Epithelial cell of prostate (primary cell): ENCODE data around the gene RPL36AL.
"Not testable (repeated sequence)": the region's sequence is repeated elsewhere in the genome, so short reads cannot be mapped to it uniquely, and the experiment has no call there.

Source experiments
- DNase-seq: peaks from one replicate; pipeline ENCODE4 v3.0.0-alpha.2; 2011; ENCODE audit warnings: low read depth, low spot score
- H3K27ac ChIP-seq: fragments of 450-650 bp; 2 replicates; pipeline ENCODE4 v1.5.1; 2017; ENCODE audit warnings: mild to moderate bottlenecking

Gene RPL36AL

GRCh38 chr14:49621114-49621881 lies 872 bp upstream of the RPL36AL start:
- H3K27ac ChIP-seq, result peak overlapping the region; percentile 96
- no peak for DNase-seq

GRCh38 chr14:49619730-49620129 lies 696 bp downstream of the RPL36AL start:
- DNase-seq, result no peak
- peak overlapping the region; percentile 96 for H3K27ac ChIP-seq

- H3K27ac ChIP-seq, result peak overlapping the region; percentile 96
Observed at GRCh38 chr14:49619273-49619672, 1.2 kb downstream of the RPL36AL start.

GRCh38 chr14:49617852-49618519 lies 2.4 kb downstream of the RPL36AL start:
- H3K27ac ChIP-seq, result peak overlapping the region; percentile 96
- DNase-seq, result no peak

More at GRCh38 chr14:49619273-49619672, 1.2 kb downstream of the RPL36AL start:
- not testable (repeated sequence) for DNase-seq

- DNase-seq, result no peak
- no peak overlapping the region for H3K27ac ChIP-seq
Observed at GRCh38 chr14:49615776-49616175, 4.7 kb downstream of the RPL36AL start.

GRCh38 chr14:49614196-49614595 lies 6.2 kb downstream of the RPL36AL start:
- DNase-seq, result no peak
- H3K27ac ChIP-seq, result no peak overlapping the region

GRCh38 chr14:49612671-49613070 lies 7.8 kb downstream of the RPL36AL start:
- DNase-seq, result no peak
- no peak overlapping the region for H3K27ac ChIP-seq

- DNase-seq, result no peak
- H3K27ac ChIP-seq, result no peak overlapping the region
Observed at GRCh38 chr14:49612251-49612650, 8.2 kb downstream of the RPL36AL start.

GRCh38 chr14:49607583-49607982 lies 12.8 kb downstream of the RPL36AL start:
- H3K27ac ChIP-seq, result no peak overlapping the region
- DNase-seq, result no peak

- H3K27ac ChIP-seq, result peak within 1 kb of the TSS; percentile 94
- peak; percentile 39 for DNase-seq
Observed at GRCh38 chr14:49598485-49599300, 21.7 kb downstream of the RPL36AL start, which contains the start of gene LRR1. Gene LRR1, plus strand, starts transcription at chr14:49598940. Its CDS starts 81 bp downstream, at chr14:49599021.

GRCh38 chr14:49598189-49598484 lies 22.3 kb downstream of the RPL36AL start:
- DNase-seq, result no peak
- H3K27ac ChIP-seq, result peak overlapping the region; percentile 94

- H3K27ac ChIP-seq, result no peak overlapping the region
- no peak for DNase-seq
Observed at GRCh38 chr14:49594347-49595091, 25.9 kb downstream of the RPL36AL start.

- H3K27ac ChIP-seq, result no peak overlapping the region
- no peak for DNase-seq
Observed at GRCh38 chr14:49593016-49593415, 27.4 kb downstream of the RPL36AL start.

- no peak overlapping the region for H3K27ac ChIP-seq
- DNase-seq, result no peak
Observed at GRCh38 chr14:49589387-49589786, 31.0 kb downstream of the RPL36AL start.

GRCh38 chr14:49586673-49587460 lies 33.6 kb downstream of the RPL36AL start:
- DNase-seq, result peak; percentile 14

GRCh38 chr14:49585803-49586672 lies 34.4 kb downstream of the RPL36AL start, which contains the start of gene RPS29:
Gene RPS29, minus strand, starts transcription at chr14:49586380. Its CDS starts 34 bp downstream, at chr14:49586346.
- peak within 1 kb of the TSS; percentile 81 for H3K27ac ChIP-seq

More at GRCh38 chr14:49586673-49587460, 33.6 kb downstream of the RPL36AL start:
- H3K27ac ChIP-seq, result peak overlapping the region; percentile 81

GRCh38 chr14:49584981-49585640 lies 35.3 kb downstream of the RPL36AL start:
- peak overlapping the region; percentile 81 for H3K27ac ChIP-seq
- not testable (repeated sequence) for DNase-seq

More at GRCh38 chr14:49585803-49586672, 34.4 kb downstream of the RPL36AL start, which contains the start of gene RPS29:
- peak; percentile 91 for DNase-seq

GRCh38 chr14:49584058-49584457 lies 36.4 kb downstream of the RPL36AL start:
- DNase-seq, result no peak
- H3K27ac ChIP-seq, result peak overlapping the region; percentile 81
